ENCODE measurements around the gene LINC01488.

LINC01488 gene

DNA sequence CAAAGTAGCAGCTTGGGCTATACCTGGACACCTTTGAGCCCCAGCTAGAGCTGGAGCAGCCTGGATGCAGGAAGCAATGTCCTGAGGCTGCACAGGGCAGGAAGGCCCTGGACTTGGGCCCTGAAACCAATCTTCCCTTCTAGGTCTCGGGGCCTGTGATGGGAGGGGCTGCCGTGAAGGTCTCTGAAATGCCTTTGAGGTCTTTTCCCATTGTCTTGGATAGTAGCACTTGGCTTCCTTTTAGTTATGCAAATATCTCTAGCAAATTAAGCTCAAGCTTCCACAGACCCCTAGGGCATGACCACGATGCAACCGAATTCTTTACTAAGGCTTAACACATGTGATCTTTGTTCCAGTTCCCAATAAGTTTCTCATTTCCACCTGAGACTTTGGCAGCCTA is 40.0 kb downstream of the LINC01488 start:
- H3K27me3 ChIP-seq (replicated peaks; ENCODE audit: control insufficient read depth, insufficient read depth, low read length, poor library complexity, severe bottlenecking) = peaks cover 2% of the 10 kb centered on the region
- no peak for DNase-seq
- no peaks in the 10 kb centered on the region for H3K36me3 ChIP-seq (ENCODE audit: control insufficient read depth, insufficient read depth, low read length)
- H3K27ac ChIP-seq (ENCODE audit: insufficient read depth, low read length, poor library complexity, severe bottlenecking) = no peak overlapping the region
- no peak overlapping the region for H3K4me3 ChIP-seq (ENCODE audit: insufficient read depth, low read depth, low read length, poor library complexity, severe bottlenecking)
- H3K9me3 ChIP-seq (ENCODE audit: control insufficient read depth, low read length) = no peaks in the 10 kb centered on the region
- H3K4me1 ChIP-seq (ENCODE audit: control insufficient read depth, insufficient read depth, low read length, poor library complexity, severe bottlenecking) = no peaks in the 10 kb centered on the region

DNA sequence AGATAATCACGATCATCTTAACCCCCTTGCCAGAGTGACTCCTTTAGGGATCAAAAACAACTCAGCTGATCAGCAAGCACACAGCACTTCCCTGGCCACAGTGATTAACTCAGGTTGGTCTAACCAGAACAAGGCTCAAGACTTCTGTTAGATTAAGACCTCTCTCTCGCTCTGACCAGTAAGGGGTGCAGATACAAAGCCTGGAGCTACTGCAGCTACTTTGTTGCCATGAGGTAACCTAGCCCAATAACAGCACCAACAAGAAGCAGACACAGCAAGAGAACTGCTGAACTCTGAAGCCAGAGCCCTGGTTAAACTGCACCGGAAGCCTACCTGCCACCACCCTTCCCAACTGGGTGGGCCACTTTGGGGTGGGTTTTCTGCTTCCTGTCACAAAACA is 42.0 kb downstream of the LINC01488 start:
- H3K9me3 ChIP-seq (ENCODE audit: control insufficient read depth, low read length) = no peaks in the 10 kb centered on the region
- no peak overlapping the region for H3K4me3 ChIP-seq (ENCODE audit: insufficient read depth, low read depth, low read length, poor library complexity, severe bottlenecking)
- no peaks in the 10 kb centered on the region for H3K4me1 ChIP-seq (ENCODE audit: control insufficient read depth, insufficient read depth, low read length, poor library complexity, severe bottlenecking)
- H3K27me3 ChIP-seq (replicated peaks; ENCODE audit: control insufficient read depth, insufficient read depth, low read length, poor library complexity, severe bottlenecking) = peaks cover 2% of the 10 kb centered on the region
- H3K36me3 ChIP-seq (ENCODE audit: control insufficient read depth, insufficient read depth, low read length) = no peaks in the 10 kb centered on the region
- no peak overlapping the region for H3K27ac ChIP-seq (ENCODE audit: insufficient read depth, low read length, poor library complexity, severe bottlenecking)
- DNase-seq = no peak

DNA sequence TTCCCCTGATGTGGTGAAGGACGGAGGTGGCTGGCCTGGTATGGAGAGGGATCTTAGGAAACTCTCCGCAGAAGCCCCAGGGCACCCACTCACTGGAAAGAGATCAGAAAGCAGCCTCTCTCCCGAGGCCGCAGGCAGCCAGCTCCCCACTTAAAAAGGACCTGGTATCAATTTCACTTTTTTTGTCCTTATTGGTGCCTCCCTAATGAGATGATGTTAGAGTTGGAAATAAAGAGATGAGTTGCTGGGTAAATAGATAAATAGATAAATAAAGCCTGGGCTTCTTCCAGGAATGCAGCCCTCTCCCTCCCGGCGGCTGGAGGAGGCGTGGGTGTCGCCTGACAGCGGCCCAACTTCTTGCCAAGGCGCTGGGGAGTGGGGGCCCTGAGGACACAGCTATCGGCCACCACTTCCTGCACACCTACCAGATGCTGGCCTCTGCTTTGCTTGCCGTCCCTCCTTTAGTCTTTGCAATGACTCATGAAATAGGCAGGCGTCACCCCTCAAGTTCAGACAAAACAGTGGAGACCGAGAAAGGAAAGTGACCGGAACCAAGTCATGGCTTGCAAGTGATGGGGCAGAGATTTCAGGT is 42.9 kb downstream of the LINC01488 start:
- no peaks in the 10 kb centered on the region for H3K9me3 ChIP-seq (ENCODE audit: control insufficient read depth, low read length)
- H3K36me3 ChIP-seq (ENCODE audit: control insufficient read depth, insufficient read depth, low read length) = no peaks in the 10 kb centered on the region
- no peaks in the 10 kb centered on the region for H3K4me1 ChIP-seq (ENCODE audit: control insufficient read depth, insufficient read depth, low read length, poor library complexity, severe bottlenecking)
- DNase-seq = no peak
- no peak overlapping the region for H3K27ac ChIP-seq (ENCODE audit: insufficient read depth, low read length, poor library complexity, severe bottlenecking)
- H3K4me3 ChIP-seq (ENCODE audit: insufficient read depth, low read depth, low read length, poor library complexity, severe bottlenecking) = no peak overlapping the region
- peaks cover 2% of the 10 kb centered on the region for H3K27me3 ChIP-seq (replicated peaks; ENCODE audit: control insufficient read depth, insufficient read depth, low read length, poor library complexity, severe bottlenecking)

DNA sequence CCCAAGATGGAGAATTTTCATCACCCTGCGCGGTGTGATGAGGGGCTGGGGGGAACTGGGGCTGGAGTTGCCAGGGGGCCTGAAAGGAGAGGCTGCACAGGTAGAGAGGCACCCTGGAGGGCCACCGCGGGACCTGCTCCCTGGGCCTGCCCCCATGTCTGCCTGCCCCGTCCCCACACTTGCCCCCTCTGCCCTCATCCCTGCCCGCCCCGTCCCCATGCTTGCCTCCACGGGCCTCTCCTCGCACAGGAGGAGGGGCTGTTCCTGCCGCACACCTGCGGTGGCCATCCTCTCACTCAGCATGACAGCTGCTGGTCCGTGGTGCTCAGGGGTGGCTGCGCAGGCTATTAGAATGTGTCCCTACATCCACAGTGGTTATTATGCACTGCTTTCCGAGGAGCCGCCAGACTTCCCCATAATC is 43.5 kb downstream of the LINC01488 start:
- no peaks in the 10 kb centered on the region for H3K4me1 ChIP-seq (ENCODE audit: control insufficient read depth, insufficient read depth, low read length, poor library complexity, severe bottlenecking)
- peaks cover 2% of the 10 kb centered on the region for H3K27me3 ChIP-seq (replicated peaks; ENCODE audit: control insufficient read depth, insufficient read depth, low read length, poor library complexity, severe bottlenecking)
- no peaks in the 10 kb centered on the region for H3K36me3 ChIP-seq (ENCODE audit: control insufficient read depth, insufficient read depth, low read length)
- no peaks in the 10 kb centered on the region for H3K9me3 ChIP-seq (ENCODE audit: control insufficient read depth, low read length)
- H3K27ac ChIP-seq (ENCODE audit: insufficient read depth, low read length, poor library complexity, severe bottlenecking) = no peak overlapping the region
- H3K4me3 ChIP-seq (ENCODE audit: insufficient read depth, low read depth, low read length, poor library complexity, severe bottlenecking) = no peak overlapping the region
- no peak for DNase-seq

GRCh38 chr11:69525516-69526452 is 44.3 kb downstream of the LINC01488 start:
- DNase-seq = no peak
- no peak overlapping the region for H3K27ac ChIP-seq (ENCODE audit: insufficient read depth, low read length, poor library complexity, severe bottlenecking)
- H3K4me1 ChIP-seq (ENCODE audit: control insufficient read depth, insufficient read depth, low read length, poor library complexity, severe bottlenecking) = no peaks in the 10 kb centered on the region
- H3K27me3 ChIP-seq (replicated peaks; ENCODE audit: control insufficient read depth, insufficient read depth, low read length, poor library complexity, severe bottlenecking) = peaks cover 2% of the 10 kb centered on the region
- H3K4me3 ChIP-seq (ENCODE audit: insufficient read depth, low read depth, low read length, poor library complexity, severe bottlenecking) = no peak overlapping the region
- no peaks in the 10 kb centered on the region for H3K36me3 ChIP-seq (ENCODE audit: control insufficient read depth, insufficient read depth, low read length)
- H3K9me3 ChIP-seq (ENCODE audit: control insufficient read depth, low read length) = no peaks in the 10 kb centered on the region

DNA sequence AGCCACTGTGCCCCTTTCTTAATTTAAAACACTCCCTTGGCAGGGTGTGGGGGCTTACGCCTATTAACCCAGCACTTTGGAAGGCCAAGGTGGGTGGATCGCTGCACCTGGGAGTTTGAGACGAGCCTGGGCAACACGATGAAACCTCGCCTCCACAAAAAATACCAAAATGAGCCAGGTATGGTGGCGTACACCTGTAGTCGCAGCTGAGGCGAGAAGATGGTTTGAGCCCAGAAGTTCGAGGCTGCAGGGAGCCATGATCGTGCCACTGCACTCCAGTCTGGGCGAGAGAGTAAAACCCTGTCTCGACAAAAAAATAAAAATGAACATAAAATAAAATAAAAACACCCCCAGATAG is 45.0 kb downstream of the LINC01488 start:
- Histone ChIP-seq H3K9me3 (ENCODE audit: control insufficient read depth, low read length) (no peaks in the 10 kb centered on the region), H3K36me3 (ENCODE audit: control insufficient read depth, insufficient read depth, low read length) (no peaks in the 10 kb centered on the region), H3K27me3 (replicated peaks; ENCODE audit: control insufficient read depth, insufficient read depth, low read length, poor library complexity, severe bottlenecking) (peaks cover 2% of the 10 kb centered on the region), H3K4me1 (ENCODE audit: control insufficient read depth, insufficient read depth, low read length, poor library complexity, severe bottlenecking) (no peaks in the 10 kb centered on the region), H3K4me3 (ENCODE audit: insufficient read depth, low read depth, low read length, poor library complexity, severe bottlenecking) (no peak overlapping the region), H3K27ac (ENCODE audit: insufficient read depth, low read length, poor library complexity, severe bottlenecking) (no peak overlapping the region)
- DNase-seq = no peak

- Histone ChIP-seq H3K4me1 (ENCODE audit: control insufficient read depth, insufficient read depth, low read length, poor library complexity, severe bottlenecking) (no peaks in the 10 kb centered on the region), H3K27ac (ENCODE audit: insufficient read depth, low read length, poor library complexity, severe bottlenecking) (no peak overlapping the region), H3K27me3 (replicated peaks; ENCODE audit: control insufficient read depth, insufficient read depth, low read length, poor library complexity, severe bottlenecking) (no peaks in the 10 kb centered on the region), H3K9me3 (ENCODE audit: control insufficient read depth, low read length) (no peaks in the 10 kb centered on the region), H3K4me3 (ENCODE audit: insufficient read depth, low read depth, low read length, poor library complexity, severe bottlenecking) (no peak overlapping the region), H3K36me3 (ENCODE audit: control insufficient read depth, insufficient read depth, low read length) (no peaks in the 10 kb centered on the region)
- no peak for DNase-seq
Observed at GRCh38 chr11:69529001-69529400, 47.5 kb downstream of the LINC01488 start.

- Histone ChIP-seq H3K27me3 (replicated peaks; ENCODE audit: control insufficient read depth, insufficient read depth, low read length, poor library complexity, severe bottlenecking) (no peaks in the 10 kb centered on the region), H3K27ac (ENCODE audit: insufficient read depth, low read length, poor library complexity, severe bottlenecking) (no peak overlapping the region), H3K4me3 (ENCODE audit: insufficient read depth, low read depth, low read length, poor library complexity, severe bottlenecking) (no peak overlapping the region), H3K4me1 (ENCODE audit: control insufficient read depth, insufficient read depth, low read length, poor library complexity, severe bottlenecking) (no peaks in the 10 kb centered on the region), H3K36me3 (ENCODE audit: control insufficient read depth, insufficient read depth, low read length) (no peaks in the 10 kb centered on the region), H3K9me3 (ENCODE audit: control insufficient read depth, low read length) (no peaks in the 10 kb centered on the region)
- DNase-seq = no peak
Observed at GRCh38 chr11:69530278-69531070, 49.0 kb downstream of the LINC01488 start.

- no peaks in the 10 kb centered on the region for H3K9me3 ChIP-seq (ENCODE audit: control insufficient read depth, low read length)
- H3K27me3 ChIP-seq (replicated peaks; ENCODE audit: control insufficient read depth, insufficient read depth, low read length, poor library complexity, severe bottlenecking) = no peaks in the 10 kb centered on the region
- H3K36me3 ChIP-seq (ENCODE audit: control insufficient read depth, insufficient read depth, low read length) = no peaks in the 10 kb centered on the region
- no peak overlapping the region for H3K4me3 ChIP-seq (ENCODE audit: insufficient read depth, low read depth, low read length, poor library complexity, severe bottlenecking)
- DNase-seq = no peak
- H3K27ac ChIP-seq (ENCODE audit: insufficient read depth, low read length, poor library complexity, severe bottlenecking) = no peak overlapping the region
- H3K4me1 ChIP-seq (ENCODE audit: control insufficient read depth, insufficient read depth, low read length, poor library complexity, severe bottlenecking) = no peaks in the 10 kb centered on the region
Observed at GRCh38 chr11:69531071-69531716, 49.7 kb downstream of the LINC01488 start.

Measured in effector memory CD4-positive, alpha-beta T cell (primary cell).